Forelimb muscle (tissue), 1 donor: ENCODE measurements around the gene DSG4. TPM values are rescaled to one million over a fixed set of nuclear protein-coding genes. Genes with fewer than 3 reads are reported as not detected.
"Not testable (repeated sequence)": the region's sequence is repeated elsewhere in the genome, so short reads cannot be mapped to it uniquely, and the experiment has no call there.

ENCODE experiments used
- DNase-seq: peaks from one replicate; pipeline ENCODE4 v3.0.0-alpha.2; 2013; ENCODE audit warnings: low read depth
- polyA plus RNA-seq: library from polyadenylated mRNA; unstranded; fragments of 120-200 nt; gene quantifications from one replicate; pipeline ENCODE4 v1.2.1, GENCODE V29; 2013; ENCODE audit not compliant: insufficient read length

The DSG4 gene
- not detected for polyA plus RNA-seq

- no peak for DNase-seq
Measured at GRCh38 chr18:31376477-31376876, at the start of gene DSG4. Gene DSG4 (plus strand): TSS chr18:31376777. CDS start chr18:31376912, 135 bp downstream.

GRCh38 chr18:31329787-31330438 is 46.7 kb upstream of the DSG4 start:
- no peak for DNase-seq

- DNase-seq: no peak
Measured at GRCh38 chr18:31343454-31343853, 33.1 kb upstream of the DSG4 start.

- DNase-seq: not testable (repeated sequence)
Measured at GRCh38 chr18:31353336-31353735, 23.2 kb upstream of the DSG4 start.

- DNase-seq: no peak
Measured at GRCh38 chr18:31354990-31355389, 21.6 kb upstream of the DSG4 start.

GRCh38 chr18:31356025-31356424 is 20.6 kb upstream of the DSG4 start:
- DNase-seq: no peak

GRCh38 chr18:31364190-31364589 is 12.4 kb upstream of the DSG4 start:
- no peak for DNase-seq

GRCh38 chr18:31369478-31369877 is 7.1 kb upstream of the DSG4 start:
- no peak for DNase-seq

- DNase-seq: no peak
Measured at GRCh38 chr18:31371989-31372388, 4.6 kb upstream of the DSG4 start.

- DNase-seq: no peak
Measured at GRCh38 chr18:31373641-31374040, 2.9 kb upstream of the DSG4 start.

GRCh38 chr18:31380912-31381311 is 4.3 kb downstream of the DSG4 start:
- no peak for DNase-seq

- DNase-seq: no peak
Measured at GRCh38 chr18:31382107-31382506, 5.5 kb downstream of the DSG4 start.

- no peak for DNase-seq
Measured at GRCh38 chr18:31386741-31387140, 10.2 kb downstream of the DSG4 start.

- DNase-seq: no peak
Measured at GRCh38 chr18:31393286-31393685, 16.7 kb downstream of the DSG4 start.

- DNase-seq: no peak
Measured at GRCh38 chr18:31396796-31397612, 20.4 kb downstream of the DSG4 start.

GRCh38 chr18:31398191-31398590 is 21.6 kb downstream of the DSG4 start:
- DNase-seq: no peak

- DNase-seq: no peak
Measured at GRCh38 chr18:31399306-31400032, 22.9 kb downstream of the DSG4 start.

- no peak for DNase-seq
Measured at GRCh38 chr18:31401156-31402025, 24.8 kb downstream of the DSG4 start.

GRCh38 chr18:31402026-31402373 is 25.4 kb downstream of the DSG4 start:
- no peak for DNase-seq

- DNase-seq: no peak
Measured at GRCh38 chr18:31403409-31403808, 26.8 kb downstream of the DSG4 start.

- DNase-seq: no peak
Measured at GRCh38 chr18:31407649-31408048, 31.1 kb downstream of the DSG4 start.

- no peak for DNase-seq
Measured at GRCh38 chr18:31409276-31409675, 32.7 kb downstream of the DSG4 start.
